Activated naive CD8-positive, alpha-beta T cell treated with anti-CD3 and anti-CD28 coated beads, Interleukin-2, amount 10 ng/mL, durations not matched to agents 7 days and 5 days (primary cell): ENCODE measurements around the gene SIRPB2. TPM values are rescaled to one million over a fixed set of nuclear protein-coding genes. Genes with fewer than 3 reads are reported as not detected.
"Not testable (repeated sequence)": the region's sequence is repeated elsewhere in the genome, so short reads cannot be mapped to it uniquely, and the experiment has no call there.

Experiments
- ATAC-seq: fragments of 150-1000 bp; cut with Tn5 transposase; one replicate; pipeline ENCODE4 v1.10.0; 2021; ENCODE audit warnings: low read depth, moderate library complexity
- POLR2A ChIA-PET: fragments of 350-600 bp; sonication (Branson Sonifier 250); formaldehyde crosslinking; loops from one replicate; lab custom pipeline; 2021; ENCODE audit warnings: antibody characterized with exemption; lab: Charles Lee
- DNase-seq: peaks from one replicate; pipeline ENCODE4 v3.0.0; 2021
- H3K27ac Mint-ChIP-seq: one replicate; pipeline ENCODE4 v1.8.0; 2022; ENCODE audit warnings: mild to moderate bottlenecking, mixed read lengths
- H3K27me3 Mint-ChIP-seq: one replicate; pipeline ENCODE4 v1.8.0; 2022; ENCODE audit warnings: mild to moderate bottlenecking, moderate library complexity, mixed read lengths
- H3K36me3 Mint-ChIP-seq: one replicate; pipeline ENCODE4 v1.8.0; 2021; ENCODE audit warnings: mild to moderate bottlenecking, mixed read lengths
- H3K4me1 Mint-ChIP-seq: one replicate; pipeline ENCODE4 v1.8.0; 2021; ENCODE audit warnings: mixed read lengths
- H3K4me3 Mint-ChIP-seq: one replicate; pipeline ENCODE4 v1.8.0; 2022; ENCODE audit warnings: mild to moderate bottlenecking, moderate library complexity, mixed read lengths
- H3K9me3 Mint-ChIP-seq: one replicate; pipeline ENCODE4 v1.8.0; 2021; ENCODE audit warnings: mixed read lengths
- total RNA-seq, 2 experiments: library from RNA; stranded (reverse); gene quantifications; one replicate each; pipeline ENCODE4 v1.2.3, GENCODE V29; 2021

The SIRPB2 gene
- total RNA-seq, 2 experiments from 2014 or later: not detected

GRCh38 chr20:1517010-1517409, 25.8 kb upstream of the SIRPB2 start:
- H3K4me1 Mint-ChIP-seq: no peaks in the 10 kb centered on the region
- no peak overlapping the region for H3K4me3 Mint-ChIP-seq
- H3K27me3 Mint-ChIP-seq: peaks cover 22% of the 10 kb centered on the region
- POLR2A ChIA-PET: no interaction called here
- peaks cover 8% of the 10 kb centered on the region for H3K9me3 Mint-ChIP-seq
- DNase-seq: no peak
- no peaks in the 10 kb centered on the region for H3K36me3 Mint-ChIP-seq
- no peak for ATAC-seq
- H3K27ac Mint-ChIP-seq: no peak overlapping the region

GRCh38 chr20:1513801-1514200, 22.6 kb upstream of the SIRPB2 start:
- Mint-ChIP-seq H3K9me3 (peaks cover 6% of the 10 kb centered on the region), H3K27ac (no peak overlapping the region), H3K36me3 (no peaks in the 10 kb centered on the region), H3K27me3 (peaks cover 19% of the 10 kb centered on the region), H3K4me1 (no peaks in the 10 kb centered on the region), H3K4me3 (no peak overlapping the region)
- ATAC-seq (no peak), DNase-seq (no peak)
- POLR2A ChIA-PET: no interaction called here

- H3K27ac Mint-ChIP-seq: no peak overlapping the region
- no peaks in the 10 kb centered on the region for H3K4me1 Mint-ChIP-seq
- DNase-seq (no peak), ATAC-seq (peak; percentile 84)
- H3K4me3 Mint-ChIP-seq: no peak overlapping the region
- POLR2A ChIA-PET: interaction anchor here (2.0 kb wide), 1 partner anchor 225 kb away, joined by 7 read pairs; no protein-coding TSS in a partner anchor
- H3K9me3 Mint-ChIP-seq: peaks cover 6% of the 10 kb centered on the region
- peaks cover 31% of the 10 kb centered on the region for H3K27me3 Mint-ChIP-seq
- no peaks in the 10 kb centered on the region for H3K36me3 Mint-ChIP-seq
These were observed 18.0 kb upstream of the SIRPB2 start for GRCh38 chr20:1509237-1509636.

GRCh38 chr20:1508574-1508973, 17.4 kb upstream of the SIRPB2 start:
- ATAC-seq (no peak), DNase-seq (no peak)
- H3K9me3 Mint-ChIP-seq: peaks cover 4% of the 10 kb centered on the region
- POLR2A ChIA-PET: interaction anchor here (2.0 kb wide), 1 partner anchor 226 kb away, joined by 7 read pairs; no protein-coding TSS in a partner anchor
- no peaks in the 10 kb centered on the region for H3K36me3 Mint-ChIP-seq
- peaks cover 2% of the 10 kb centered on the region for H3K4me1 Mint-ChIP-seq
- H3K4me3 Mint-ChIP-seq: no peak overlapping the region
- H3K27ac Mint-ChIP-seq: no peak overlapping the region
- peaks cover 29% of the 10 kb centered on the region for H3K27me3 Mint-ChIP-seq

GRCh38 chr20:1507276-1507675, 16.1 kb upstream of the SIRPB2 start:
- no peaks in the 10 kb centered on the region for H3K9me3 Mint-ChIP-seq
- DNase-seq (no peak), ATAC-seq (no peak)
- peaks cover 42% of the 10 kb centered on the region for H3K27me3 Mint-ChIP-seq
- POLR2A ChIA-PET: no interaction called here
- H3K4me3 Mint-ChIP-seq: no peak overlapping the region
- no peaks in the 10 kb centered on the region for H3K36me3 Mint-ChIP-seq
- H3K27ac Mint-ChIP-seq: no peak overlapping the region
- H3K4me1 Mint-ChIP-seq: peaks cover 8% of the 10 kb centered on the region

- H3K4me3 Mint-ChIP-seq: no peak overlapping the region
- no peaks in the 10 kb centered on the region for H3K9me3 Mint-ChIP-seq
- DNase-seq (no peak), ATAC-seq (no peak)
- peaks cover 8% of the 10 kb centered on the region for H3K4me1 Mint-ChIP-seq
- no peak overlapping the region for H3K27ac Mint-ChIP-seq
- H3K27me3 Mint-ChIP-seq: peaks cover 38% of the 10 kb centered on the region
- no peaks in the 10 kb centered on the region for H3K36me3 Mint-ChIP-seq
- POLR2A ChIA-PET: no interaction called here
These were observed 14.7 kb upstream of the SIRPB2 start for GRCh38 chr20:1505871-1506270.

GRCh38 chr20:1505361-1505760, 14.1 kb upstream of the SIRPB2 start:
- peaks cover 38% of the 10 kb centered on the region for H3K27me3 Mint-ChIP-seq
- DNase-seq (no peak), ATAC-seq (no peak)
- no peaks in the 10 kb centered on the region for H3K36me3 Mint-ChIP-seq
- no peaks in the 10 kb centered on the region for H3K9me3 Mint-ChIP-seq
- POLR2A ChIA-PET: no interaction called here
- H3K4me3 Mint-ChIP-seq: no peak overlapping the region
- H3K4me1 Mint-ChIP-seq: peaks cover 9% of the 10 kb centered on the region
- no peak overlapping the region for H3K27ac Mint-ChIP-seq

- no peak overlapping the region for H3K27ac Mint-ChIP-seq
- H3K4me1 Mint-ChIP-seq: peaks cover 10% of the 10 kb centered on the region
- ATAC-seq: peak; percentile 99
- H3K36me3 Mint-ChIP-seq: no peaks in the 10 kb centered on the region
- peak overlapping the region; percentile 39 for H3K4me3 Mint-ChIP-seq
- peaks cover 48% of the 10 kb centered on the region for H3K27me3 Mint-ChIP-seq
- DNase-seq: peak; percentile 60
- no peaks in the 10 kb centered on the region for H3K9me3 Mint-ChIP-seq
- POLR2A ChIA-PET: interaction anchor here (1.4 kb wide), 1 partner anchor 37 kb away, joined by 3 read pairs; the partner anchor contains the start of gene NSFL1C
These were observed 12.5 kb upstream of the SIRPB2 start for GRCh38 chr20:1503564-1504227.

- Mint-ChIP-seq H3K36me3 (no peaks in the 10 kb centered on the region), H3K9me3 (no peaks in the 10 kb centered on the region), H3K27me3 (peaks cover 60% of the 10 kb centered on the region), H3K27ac (no peak overlapping the region), H3K4me1 (peaks cover 10% of the 10 kb centered on the region), H3K4me3 (no peak overlapping the region)
- no peak for ATAC-seq
- POLR2A ChIA-PET: no interaction called here
- no peak for DNase-seq
These were observed 9.3 kb upstream of the SIRPB2 start for GRCh38 chr20:1500496-1500895.

- H3K9me3 Mint-ChIP-seq: no peaks in the 10 kb centered on the region
- no peak overlapping the region for H3K4me3 Mint-ChIP-seq
- DNase-seq: no peak
- H3K27ac Mint-ChIP-seq: no peak overlapping the region
- POLR2A ChIA-PET: no interaction called here
- peaks cover 65% of the 10 kb centered on the region for H3K27me3 Mint-ChIP-seq
- H3K36me3 Mint-ChIP-seq: no peaks in the 10 kb centered on the region
- H3K4me1 Mint-ChIP-seq: peaks cover 10% of the 10 kb centered on the region
- ATAC-seq: no peak
These were observed 8.6 kb upstream of the SIRPB2 start for GRCh38 chr20:1499528-1500420.

GRCh38 chr20:1497371-1497770, 6.2 kb upstream of the SIRPB2 start:
- not testable (repeated sequence) for H3K4me1 Mint-ChIP-seq, ATAC-seq, H3K27ac Mint-ChIP-seq, H3K36me3 Mint-ChIP-seq, H3K9me3 Mint-ChIP-seq, DNase-seq, H3K4me3 Mint-ChIP-seq
- POLR2A ChIA-PET: interaction anchor here (0.7 kb wide), 1 partner anchor 187 kb away, joined by 3 read pairs; no protein-coding TSS in a partner anchor
- peaks cover 65% of the 10 kb centered on the region for H3K27me3 Mint-ChIP-seq

GRCh38 chr20:1496930-1497329, 5.7 kb upstream of the SIRPB2 start:
- Mint-ChIP-seq H3K4me1 (peaks cover 12% of the 10 kb centered on the region), H3K27ac (no peak overlapping the region), H3K4me3 (no peak overlapping the region), H3K9me3 (no peaks in the 10 kb centered on the region), H3K36me3 (no peaks in the 10 kb centered on the region), H3K27me3 (peaks cover 62% of the 10 kb centered on the region)
- no peak for ATAC-seq
- POLR2A ChIA-PET: no interaction called here
- DNase-seq: no peak

GRCh38 chr20:1494436-1494835, 3.2 kb upstream of the SIRPB2 start:
- ATAC-seq (no peak), DNase-seq (no peak)
- Mint-ChIP-seq H3K4me3 (no peak overlapping the region), H3K36me3 (no peaks in the 10 kb centered on the region), H3K27me3 (peaks cover 48% of the 10 kb centered on the region), H3K9me3 (no peaks in the 10 kb centered on the region), H3K4me1 (peaks cover 16% of the 10 kb centered on the region), H3K27ac (no peak overlapping the region)
- POLR2A ChIA-PET: no interaction called here
